ENCODE results near the gene CLEC10A. TPM values are rescaled to one million over a fixed set of nuclear protein-coding genes. Genes with fewer than 3 reads are reported as not detected.
"Not testable (repeated sequence)": the region's sequence is repeated elsewhere in the genome, so short reads cannot be mapped to it uniquely, and the experiment has no call there.

Gene CLEC10A
- total RNA-seq, 1 experiment from 2014 or later: not detected

- Histone ChIP-seq H3K9me3 (replicated peaks) (no peaks in the 10 kb centered on the region), H3K27ac (no peak overlapping the region), H3K27me3 (no peaks in the 10 kb centered on the region), H3K4me1 (no peaks in the 10 kb centered on the region), H3K36me3 (no peaks in the 10 kb centered on the region), H3K4me3 (no peak overlapping the region)
- no peak for DNase-seq
Measured at GRCh38 chr17:7095625-7096024, 15.6 kb upstream of the CLEC10A start.

GRCh38 chr17:7094652-7095019 lies 14.6 kb upstream of the CLEC10A start:
- Histone ChIP-seq H3K9me3 (replicated peaks) (no peaks in the 10 kb centered on the region), H3K36me3 (no peaks in the 10 kb centered on the region), H3K27ac (no peak overlapping the region), H3K4me1 (no peaks in the 10 kb centered on the region), H3K4me3 (no peak overlapping the region), H3K27me3 (no peaks in the 10 kb centered on the region)
- no peak for DNase-seq

GRCh38 chr17:7091311-7092005 lies 11.4 kb upstream of the CLEC10A start:
- H3K9me3 ChIP-seq (replicated peaks); H3K27ac ChIP-seq; H3K27me3 ChIP-seq; H3K4me3 ChIP-seq; DNase-seq; H3K4me1 ChIP-seq; H3K36me3 ChIP-seq: not testable (repeated sequence)

GRCh38 chr17:7089570-7089969 lies 9.5 kb upstream of the CLEC10A start:
- not testable (repeated sequence) for DNase-seq, H3K27ac ChIP-seq, H3K36me3 ChIP-seq

GRCh38 chr17:7088442-7088841 lies 8.4 kb upstream of the CLEC10A start:
- H3K36me3 ChIP-seq; H3K27ac ChIP-seq; H3K27me3 ChIP-seq; H3K4me1 ChIP-seq; H3K9me3 ChIP-seq (replicated peaks); H3K4me3 ChIP-seq: not testable (repeated sequence)
- peak; percentile 16 to 28 for DNase-seq

More at GRCh38 chr17:7089570-7089969, 9.5 kb upstream of the CLEC10A start:
- H3K27me3 ChIP-seq; H3K4me3 ChIP-seq; H3K4me1 ChIP-seq; H3K9me3 ChIP-seq (replicated peaks): not testable (repeated sequence)

- no peak for DNase-seq
- Histone ChIP-seq H3K4me1 (no peaks in the 10 kb centered on the region), H3K36me3 (no peaks in the 10 kb centered on the region), H3K4me3 (no peak overlapping the region), H3K27me3 (no peaks in the 10 kb centered on the region), H3K27ac (no peak overlapping the region), H3K9me3 (replicated peaks) (no peaks in the 10 kb centered on the region)
Measured at GRCh38 chr17:7084088-7084487, 4.0 kb upstream of the CLEC10A start.

- no peak for DNase-seq
- H3K9me3 ChIP-seq (replicated peaks): no peaks in the 10 kb centered on the region
- H3K36me3 ChIP-seq: no peaks in the 10 kb centered on the region
- H3K4me1 ChIP-seq: no peaks in the 10 kb centered on the region
- H3K4me3 ChIP-seq: no peak overlapping the region
- no peak overlapping the region for H3K27ac ChIP-seq
- no peaks in the 10 kb centered on the region for H3K27me3 ChIP-seq
Measured at GRCh38 chr17:7083592-7083991, 3.5 kb upstream of the CLEC10A start.

- H3K27ac ChIP-seq: no peak overlapping the region
- no peak for DNase-seq
Measured at GRCh38 chr17:7081341-7082062, 1.5 kb upstream of the CLEC10A start.

GRCh38 chr17:7080456-7081041 lies 498 bp upstream of the CLEC10A start:
- Histone ChIP-seq H3K4me1 (no peaks in the 10 kb centered on the region), H3K9me3 (replicated peaks) (no peaks in the 10 kb centered on the region), H3K27me3 (no peaks in the 10 kb centered on the region), H3K27ac (no peak overlapping the region), H3K36me3 (no peaks in the 10 kb centered on the region), H3K4me3 (no peak overlapping the region)
- no peak for DNase-seq

More at GRCh38 chr17:7081341-7082062, 1.5 kb upstream of the CLEC10A start:
- Histone ChIP-seq H3K27me3 (no peaks in the 10 kb centered on the region), H3K9me3 (replicated peaks) (no peaks in the 10 kb centered on the region), H3K36me3 (no peaks in the 10 kb centered on the region), H3K4me1 (no peaks in the 10 kb centered on the region), H3K4me3 (no peak overlapping the region)

- Histone ChIP-seq H3K4me3 (no peak overlapping the region), H3K27me3 (no peaks in the 10 kb centered on the region), H3K9me3 (replicated peaks) (no peaks in the 10 kb centered on the region), H3K36me3 (no peaks in the 10 kb centered on the region), H3K4me1 (no peaks in the 10 kb centered on the region), H3K27ac (no peak overlapping the region)
- DNase-seq: no peak
Measured at GRCh38 chr17:7078711-7079110, 1.3 kb downstream of the CLEC10A start.

- H3K36me3 ChIP-seq: no peaks in the 10 kb centered on the region
- H3K4me3 ChIP-seq: no peak overlapping the region
- DNase-seq: no peak
- no peak overlapping the region for H3K27ac ChIP-seq
- H3K27me3 ChIP-seq: no peaks in the 10 kb centered on the region
- H3K4me1 ChIP-seq: no peaks in the 10 kb centered on the region
- H3K9me3 ChIP-seq (replicated peaks): no peaks in the 10 kb centered on the region
Measured at GRCh38 chr17:7077911-7078546, 2.0 kb downstream of the CLEC10A start.

GRCh38 chr17:7074931-7075330 lies 5.1 kb downstream of the CLEC10A start:
- Histone ChIP-seq H3K4me1 (no peaks in the 10 kb centered on the region), H3K27ac (no peak overlapping the region), H3K4me3 (no peak overlapping the region), H3K27me3 (no peaks in the 10 kb centered on the region), H3K36me3 (no peaks in the 10 kb centered on the region), H3K9me3 (replicated peaks) (no peaks in the 10 kb centered on the region)
- DNase-seq: no peak

GRCh38 chr17:7072406-7072805 lies 7.6 kb downstream of the CLEC10A start:
- no peaks in the 10 kb centered on the region for H3K9me3 ChIP-seq (replicated peaks)
- H3K36me3 ChIP-seq: no peaks in the 10 kb centered on the region
- no peak for DNase-seq
- H3K4me3 ChIP-seq: no peak overlapping the region
- H3K4me1 ChIP-seq: no peaks in the 10 kb centered on the region
- H3K27ac ChIP-seq: no peak overlapping the region
- no peaks in the 10 kb centered on the region for H3K27me3 ChIP-seq

GRCh38 chr17:7070712-7071111 lies 9.3 kb downstream of the CLEC10A start:
- Histone ChIP-seq H3K4me3 (no peak overlapping the region), H3K9me3 (replicated peaks) (no peaks in the 10 kb centered on the region), H3K4me1 (no peaks in the 10 kb centered on the region), H3K36me3 (no peaks in the 10 kb centered on the region), H3K27me3 (no peaks in the 10 kb centered on the region), H3K27ac (no peak overlapping the region)
- DNase-seq: no peak

- H3K4me3 ChIP-seq: no peak overlapping the region
- no peaks in the 10 kb centered on the region for H3K9me3 ChIP-seq (replicated peaks)
- no peaks in the 10 kb centered on the region for H3K27me3 ChIP-seq
- no peak overlapping the region for H3K27ac ChIP-seq
- no peaks in the 10 kb centered on the region for H3K4me1 ChIP-seq
- no peaks in the 10 kb centered on the region for H3K36me3 ChIP-seq
- no peak for DNase-seq
Measured at GRCh38 chr17:7068268-7068667, 11.8 kb downstream of the CLEC10A start.
